H1 (cell line): ENCODE results near the gene ADPGK. TPM values are rescaled to one million over a fixed set of nuclear protein-coding genes. Genes with fewer than 3 reads are reported as not detected.

Source experiments
- GTF2F1 ChIP-seq: IDR thresholded peaks from 2 replicates; pipeline ENCODE4 v1.6.1; 2012; ENCODE audit warnings: low read depth, low read length, improper control_type of control experiment, borderline replicate concordance
- polyA plus RNA-seq, 7 experiments: library from polyadenylated mRNA; depleted of rRNA in 3 of 7; stranded (reverse) in 5 of 7; unstranded in 2 of 7; fragments of >200 nt in 5 of 7; fragments of 200-250 nt in 2 of 7; gene quantifications; 1 replicate in 5 of 7; 2 replicates in 1 of 7; 4 replicates in 1 of 7; pipeline versions ENCODE4 v1.2.1 to v1.2.3, GENCODE V29; 2011 to 2013; ENCODE audit warnings: missing spikeins in 2 of 7, mixed read lengths in 2 of 7
- total RNA-seq: library from RNA; stranded (reverse); fragmentation: NEBNext Ultra II Directional; extraction: Animal tissue kit (Norgen Biotek cat#: 25700); gene quantifications from 2 replicates; pipeline ENCODE4 v1.2.1, GENCODE V29; 2021

Gene ADPGK
- total and polyA plus RNA-seq, 2 of the 8 experiments (the other 6 are each of a cell fraction or from before 2014, with no cell fraction given): 32.2 to 38.2 TPM

- no peak for TF ChIP-seq GTF2F1
Measured at GRCh38 chr15:72783640-72784455, at the start of gene ADPGK (continued).
